DMS79 (cell line): Measurements from ENCODE around the gene NPIPA5.
"Not testable (repeated sequence)": the region's sequence is repeated elsewhere in the genome, so short reads cannot be mapped to it uniquely, and the experiment has no call there.

Experiments
- DNase-seq: peaks from one replicate; lab custom pipeline; 2025; lab: John Stamatoyannopoulos, UW

The NPIPA5 gene

DNA sequence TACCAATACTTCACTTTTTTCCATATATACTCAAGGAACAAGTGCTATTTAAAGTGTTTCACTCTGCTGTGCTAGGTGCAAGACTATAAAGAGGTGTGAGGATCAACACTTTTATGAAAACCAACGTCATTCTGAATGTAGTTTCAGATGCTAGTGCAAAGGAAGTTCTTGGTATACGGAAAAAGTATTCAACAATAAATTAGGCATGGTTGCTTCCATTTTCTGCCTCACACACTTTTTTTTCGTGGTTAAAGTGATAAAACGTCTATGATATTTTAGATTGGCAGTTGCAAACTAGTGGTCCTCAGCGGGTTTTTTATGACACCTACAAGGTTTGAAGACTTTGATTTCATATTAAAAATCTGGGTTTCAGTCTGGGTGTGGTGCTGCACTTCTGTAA is 11.8 kb upstream of the NPIPA5 start:
- not testable (repeated sequence) for DNase-seq

DNA sequence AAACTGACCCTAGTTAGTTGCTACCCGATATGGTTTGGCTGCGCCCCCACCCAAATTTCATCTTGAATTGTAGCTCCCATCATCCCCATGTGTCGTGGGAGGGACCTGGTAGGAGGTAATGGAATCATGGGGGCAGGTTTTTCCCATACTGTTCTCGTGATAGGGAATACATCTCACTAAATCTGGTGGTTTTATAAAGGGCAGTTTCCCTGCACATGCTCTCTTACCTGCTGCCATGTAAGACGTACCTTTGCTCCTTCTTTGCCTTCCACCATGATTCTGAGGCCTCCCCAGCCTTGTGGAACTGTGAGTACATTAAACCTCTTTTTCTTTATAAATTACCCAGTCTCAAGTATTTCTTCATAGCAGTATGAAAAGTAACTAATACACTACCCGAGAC is 10.0 kb upstream of the NPIPA5 start:
- DNase-seq = not testable (repeated sequence)

DNA sequence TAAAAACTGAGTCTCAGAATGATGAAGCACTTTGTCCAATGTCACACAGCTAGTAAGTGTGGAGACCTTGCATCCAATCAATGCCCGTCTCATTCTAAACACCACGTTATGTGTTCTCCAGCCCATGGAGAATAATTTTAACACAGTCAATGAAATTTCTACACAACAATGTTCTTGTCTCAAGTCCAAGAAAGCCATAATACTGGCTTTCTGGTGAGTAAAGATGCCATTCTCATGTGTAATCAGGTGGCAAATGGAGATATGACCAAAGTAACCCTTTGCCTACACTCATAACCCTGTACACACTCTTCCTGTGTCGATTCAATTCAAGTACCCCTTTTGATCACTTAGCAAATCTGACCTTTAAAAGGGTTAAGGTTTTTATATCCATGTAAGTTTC is 4.7 kb upstream of the NPIPA5 start:
- not testable (repeated sequence) for DNase-seq

DNA sequence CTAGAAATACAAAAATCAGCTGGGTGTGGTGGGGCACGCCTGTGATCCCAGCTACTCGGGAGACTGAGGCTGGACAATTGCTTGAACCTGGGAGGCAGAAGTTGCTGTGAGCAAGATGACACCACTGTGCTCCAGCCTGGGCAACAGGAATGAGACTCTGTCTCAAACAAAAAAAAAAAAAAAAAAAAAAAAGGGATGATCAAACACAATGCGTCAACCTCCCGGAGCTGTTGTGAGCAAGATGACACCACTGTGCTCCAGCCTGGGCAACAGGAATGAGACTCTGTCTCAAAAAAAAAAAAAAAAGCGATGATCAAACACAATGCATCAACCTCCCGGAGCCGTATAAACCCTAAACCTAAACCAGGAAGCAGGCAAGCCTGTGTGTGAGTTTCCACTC is 20.6 kb downstream of the NPIPA5 start:
- DNase-seq = not testable (repeated sequence)

DNA sequence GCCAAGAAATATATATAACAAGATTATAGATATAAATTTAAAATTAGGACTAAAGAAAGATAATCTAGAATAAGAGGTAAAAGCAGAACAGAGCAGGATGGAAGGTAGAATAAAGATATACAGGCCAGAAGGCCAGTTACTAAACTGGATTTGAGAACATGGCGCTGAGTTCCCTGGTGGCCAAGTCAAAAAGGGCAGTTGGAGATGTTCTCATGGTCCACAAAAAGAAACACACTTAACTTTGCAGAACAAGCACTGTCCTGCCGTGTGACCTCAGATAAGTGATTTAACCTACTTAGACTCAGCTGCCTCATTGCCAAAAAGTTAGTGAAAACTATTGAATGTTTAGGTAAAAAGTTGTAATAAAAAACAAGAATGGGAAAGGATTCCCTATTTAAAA is 23.2 kb downstream of the NPIPA5 start:
- not testable (repeated sequence) for DNase-seq

DNA sequence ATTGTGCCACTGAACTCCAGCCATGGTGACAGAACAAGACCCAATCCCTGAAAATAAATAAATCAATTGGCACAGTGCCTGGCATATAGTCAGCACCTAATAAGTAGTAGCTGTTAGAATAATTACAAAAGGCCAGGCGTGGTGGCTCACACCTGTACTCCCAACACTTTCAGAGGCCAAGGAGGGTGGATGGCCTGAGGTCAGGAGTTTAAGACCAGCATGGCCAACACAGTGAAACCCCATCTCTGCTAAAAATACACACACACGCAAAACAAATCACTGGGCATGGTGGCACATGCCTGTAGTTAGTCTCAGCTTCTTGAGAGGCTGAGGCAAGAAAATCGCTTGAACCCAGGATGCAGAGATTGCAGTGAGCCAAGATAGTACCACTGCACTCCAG is 25.2 kb downstream of the NPIPA5 start:
- not testable (repeated sequence) for DNase-seq

DNA sequence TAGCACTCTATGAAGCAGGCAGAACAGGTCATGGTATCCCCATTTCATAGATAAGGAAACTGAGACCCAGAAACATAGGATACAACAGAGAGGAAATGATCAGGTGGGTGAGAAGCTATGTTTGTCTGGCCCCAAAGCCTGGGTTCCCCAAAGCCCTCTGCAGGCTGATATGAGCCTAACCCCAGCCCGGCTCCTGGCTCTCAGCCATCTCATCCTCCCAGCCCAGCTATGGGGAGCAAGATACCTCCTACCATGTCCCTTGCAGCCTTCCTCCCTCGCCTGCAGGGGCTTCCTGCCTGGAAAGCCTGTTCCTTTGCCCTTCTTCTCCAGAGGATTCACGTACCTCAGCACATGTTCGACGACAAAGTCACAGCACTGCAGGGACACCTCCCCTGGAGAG is 26.3 kb downstream of the NPIPA5 start:
- DNase-seq = not testable (repeated sequence)

DNA sequence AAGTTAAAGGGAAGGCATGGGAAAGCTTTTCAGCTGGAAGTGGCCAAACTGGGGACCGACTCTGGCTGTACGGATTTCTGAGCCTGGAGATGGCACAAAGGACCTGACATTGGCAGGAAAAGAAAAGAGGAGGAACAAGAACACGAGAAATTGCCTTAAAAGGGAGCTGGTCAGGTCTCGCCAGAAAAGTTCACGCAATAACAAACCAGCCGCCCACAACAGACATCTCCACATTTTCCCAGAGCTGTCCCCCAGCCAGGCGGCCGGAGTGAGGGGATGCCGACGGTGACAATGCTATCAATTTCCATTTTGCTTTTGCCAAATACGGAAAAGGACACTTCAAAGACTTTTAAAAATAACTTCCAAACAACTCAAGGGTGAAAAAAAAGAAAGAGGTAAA is 26.8 kb downstream of the NPIPA5 start:
- not testable (repeated sequence) for DNase-seq

DNA sequence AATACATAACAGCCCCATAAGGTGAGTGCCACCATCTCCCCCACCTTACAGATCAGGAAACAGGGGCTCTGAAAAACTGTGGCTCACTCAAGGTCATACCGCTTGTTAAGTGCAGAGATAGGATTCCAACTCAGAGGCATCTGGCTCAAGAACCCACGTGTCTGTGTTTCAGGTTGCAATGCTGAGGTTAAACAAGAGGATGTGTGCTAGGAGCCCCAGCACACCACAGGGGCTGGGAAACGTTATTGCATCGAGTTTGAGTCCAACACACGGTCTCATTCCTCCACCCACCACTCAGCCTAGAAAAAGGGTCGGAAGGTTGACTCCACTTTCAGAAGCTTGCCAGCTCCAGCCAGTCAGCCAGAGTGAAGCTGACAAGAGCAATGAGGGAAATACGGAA is 29.4 kb downstream of the NPIPA5 start:
- DNase-seq = not testable (repeated sequence)

DNA sequence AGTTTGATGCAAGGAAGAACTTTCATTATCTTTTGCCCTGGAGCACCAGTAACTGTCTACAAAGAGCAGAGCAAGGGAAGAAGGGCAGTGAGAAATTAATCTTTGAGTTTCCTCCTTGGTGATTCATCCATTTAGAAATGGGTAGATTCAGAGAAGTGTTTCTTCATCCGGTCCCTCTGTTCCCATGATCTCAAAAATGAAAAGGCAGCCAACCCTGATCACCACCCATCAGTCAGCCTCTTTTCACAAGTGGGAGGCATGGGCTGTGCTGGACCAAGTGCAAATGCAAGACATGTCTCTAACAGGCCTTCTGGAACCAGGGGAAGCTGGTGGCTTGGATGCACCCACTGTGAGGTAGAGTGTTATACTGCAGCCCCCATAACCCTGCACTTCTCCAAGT is 35.8 kb downstream of the NPIPA5 start:
- DNase-seq = not testable (repeated sequence)

DNA sequence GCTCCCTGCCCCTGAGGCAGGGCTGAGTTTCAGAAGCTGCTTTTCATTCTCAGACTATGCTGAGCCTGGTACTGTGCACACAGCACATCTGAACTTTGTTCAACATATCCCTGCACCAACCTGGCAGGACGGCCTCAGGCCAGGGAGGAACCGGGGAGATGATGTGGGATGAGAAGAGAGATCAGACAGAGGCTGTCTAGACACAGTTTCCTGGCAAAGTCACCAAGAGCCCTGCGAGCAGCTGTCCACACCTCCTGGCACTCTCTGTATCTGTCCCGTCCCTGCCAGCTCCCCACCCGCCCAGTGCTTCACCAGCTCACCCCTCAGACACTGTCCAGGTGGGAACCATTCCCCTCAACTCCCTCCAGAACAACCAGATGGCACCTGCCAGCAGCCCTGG is 39.1 kb downstream of the NPIPA5 start:
- not testable (repeated sequence) for DNase-seq

DNA sequence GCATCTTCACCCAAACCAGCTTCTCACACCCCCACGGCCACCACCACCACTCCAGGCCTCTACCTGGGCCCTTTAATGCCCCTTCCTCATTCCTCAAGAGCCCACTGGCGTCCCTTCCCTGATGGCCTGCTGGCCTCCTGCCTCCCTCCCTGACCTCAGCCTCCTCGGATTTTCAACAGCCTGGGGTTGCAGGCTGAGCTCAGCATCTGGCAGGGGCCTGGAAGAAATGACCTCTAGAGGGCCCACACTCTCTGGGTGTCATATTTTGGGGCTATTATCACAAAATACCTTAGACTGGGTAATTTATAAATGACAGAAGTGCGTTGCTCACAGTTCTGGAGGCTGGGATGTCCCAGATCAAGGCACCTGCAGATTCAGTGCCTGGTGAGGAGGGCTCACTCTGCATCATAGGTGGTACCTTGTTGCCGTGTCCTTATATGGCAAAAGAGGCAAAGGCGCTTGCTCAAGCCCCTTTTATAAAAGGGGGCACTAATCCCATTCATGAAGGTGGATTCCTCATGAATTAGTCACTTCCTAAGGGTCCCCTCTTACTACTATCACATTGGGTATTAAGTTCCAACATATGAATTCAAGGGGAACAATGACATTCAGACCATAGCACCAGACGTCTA is 40.0 kb downstream of the NPIPA5 start:
- DNase-seq = not testable (repeated sequence)

DNA sequence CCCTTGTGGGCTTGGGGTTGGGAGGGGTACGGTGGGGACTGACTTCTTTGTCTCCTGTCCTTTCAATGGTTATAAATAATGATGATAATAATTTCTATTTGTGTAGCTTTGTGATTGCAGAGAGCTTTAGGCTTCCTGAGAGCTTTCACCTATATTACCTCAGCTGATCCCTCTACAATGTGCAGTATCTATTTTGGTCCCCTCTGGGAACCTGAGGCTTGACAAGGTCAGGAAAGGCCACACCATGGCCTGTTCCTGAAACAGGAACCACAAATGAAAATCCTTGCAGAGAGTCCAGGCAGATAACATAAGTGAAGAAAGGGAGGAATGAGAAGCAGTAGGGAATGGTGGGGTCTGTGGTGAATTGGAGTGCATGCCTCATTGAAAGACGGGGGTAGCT is 42.5 kb downstream of the NPIPA5 start:
- DNase-seq = not testable (repeated sequence)

DNA sequence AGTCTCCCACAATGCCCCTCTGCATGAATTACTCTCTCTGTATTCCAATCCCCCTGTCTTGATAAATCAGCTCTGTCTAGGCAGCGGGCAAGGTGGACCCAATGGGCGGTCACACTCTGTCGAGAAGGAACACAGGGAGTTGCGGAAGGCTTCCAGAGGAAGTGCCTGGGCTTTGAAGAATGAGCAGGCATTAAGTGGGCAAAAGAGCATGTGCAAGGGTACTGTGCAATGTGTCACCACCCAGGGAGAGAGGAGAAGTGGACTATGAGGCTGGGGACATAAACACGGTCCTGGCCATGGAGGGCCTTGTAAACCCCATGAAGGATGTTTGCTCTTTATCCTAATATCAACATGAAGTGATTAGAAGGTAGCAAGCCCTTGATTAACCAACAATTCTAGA is 44.1 kb downstream of the NPIPA5 start:
- not testable (repeated sequence) for DNase-seq

DNA sequence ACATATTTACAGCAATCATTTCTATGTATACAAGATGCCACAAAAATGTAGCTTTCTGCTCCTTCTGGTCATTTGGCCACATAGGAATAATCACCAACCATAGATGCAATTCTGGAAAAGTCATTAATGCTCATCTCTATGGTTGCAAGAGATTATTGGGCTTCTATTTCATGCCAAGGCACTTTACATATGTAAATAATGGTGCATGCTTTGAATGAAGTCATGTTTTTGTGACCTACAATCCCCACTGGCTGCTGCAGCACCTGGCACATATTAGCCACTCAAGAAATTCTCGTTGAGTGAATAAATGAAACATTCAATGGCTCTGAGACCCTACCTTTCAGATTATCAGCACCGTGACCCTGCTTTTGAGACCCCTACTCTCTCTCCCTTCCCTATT is 47.1 kb downstream of the NPIPA5 start:
- not testable (repeated sequence) for DNase-seq

DNA sequence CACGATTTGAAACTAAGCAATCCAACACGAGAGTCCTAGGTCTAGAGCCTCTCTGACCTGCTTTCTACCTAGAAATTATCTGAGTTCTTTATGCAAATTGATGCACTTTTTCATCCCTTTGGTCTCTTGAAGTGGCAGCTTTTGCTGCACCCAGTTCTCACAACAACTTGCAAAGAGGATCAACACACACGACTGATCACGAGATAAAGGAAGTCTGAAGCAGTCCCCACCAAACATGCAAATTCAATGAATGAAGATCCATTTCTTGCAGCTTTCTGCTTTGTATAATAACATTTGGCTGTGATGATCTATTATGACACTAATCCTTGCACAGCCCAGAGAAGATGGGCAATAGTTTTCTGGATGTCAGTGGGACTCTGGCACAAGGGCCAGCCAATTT is 53.1 kb downstream of the NPIPA5 start:
- DNase-seq = not testable (repeated sequence)

DNA sequence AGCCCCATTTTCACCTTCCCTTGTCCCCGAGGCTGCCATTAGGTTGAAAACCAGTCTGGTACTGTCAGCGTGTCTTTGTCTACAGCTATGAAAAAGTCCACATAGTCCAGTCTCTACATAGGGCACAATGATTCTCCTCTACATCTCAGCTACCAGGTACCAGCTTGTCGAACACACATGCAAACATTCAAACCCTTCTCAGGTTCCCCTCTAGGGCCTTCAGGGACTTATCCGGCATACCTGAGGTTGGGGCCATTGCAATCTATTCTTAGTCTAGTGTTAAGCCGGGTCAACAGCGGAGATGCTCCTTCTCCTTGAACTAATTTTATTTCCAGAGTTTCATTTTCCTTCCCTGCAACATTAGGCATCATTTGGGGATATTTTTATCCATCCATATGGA is 54.7 kb downstream of the NPIPA5 start:
- DNase-seq = not testable (repeated sequence)

DNA sequence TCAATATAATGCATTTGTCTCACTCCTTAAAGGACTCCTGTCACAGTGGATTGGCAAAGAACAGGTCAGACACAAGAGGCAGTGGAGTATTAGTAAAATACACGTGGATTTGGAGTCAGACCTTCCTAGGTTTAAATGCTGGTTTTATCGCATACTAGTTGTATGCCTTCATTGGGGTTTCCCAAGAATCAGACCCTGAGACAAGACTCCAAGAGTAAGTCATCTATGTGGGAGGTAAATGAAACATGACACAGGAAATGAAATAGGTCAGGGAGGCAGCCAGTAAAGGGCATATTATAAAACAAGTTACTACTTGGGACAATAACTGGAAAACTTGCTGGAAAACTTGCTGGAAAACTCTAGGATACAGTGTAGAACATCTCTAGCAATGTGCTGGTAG is 56.9 kb downstream of the NPIPA5 start:
- not testable (repeated sequence) for DNase-seq

DNA sequence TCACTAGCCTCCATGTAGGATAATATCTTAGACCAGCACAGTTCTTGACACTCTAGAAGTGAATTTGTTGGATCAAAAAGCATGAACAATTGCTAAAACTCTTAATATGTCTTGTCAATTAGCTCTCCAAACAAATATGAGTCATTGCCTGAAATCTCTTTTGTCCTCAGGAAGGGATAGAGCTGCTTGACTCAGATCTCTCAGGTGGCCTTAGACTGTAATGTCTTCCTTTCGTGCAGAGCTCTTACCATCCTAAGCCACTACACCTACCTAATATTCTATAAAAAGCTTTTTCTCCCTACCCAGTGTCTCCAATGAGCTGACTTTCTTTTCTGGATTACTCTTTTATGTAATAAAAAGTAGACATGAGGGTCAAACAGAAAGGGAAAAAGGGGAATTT is 63.5 kb downstream of the NPIPA5 start:
- not testable (repeated sequence) for DNase-seq
